IMR-90 (cell line): Measurements from ENCODE around the gene SUSD1.

ENCODE experiments used
- CTCF ChIP-seq: conservative IDR thresholded peaks from 2 replicates; pipeline ENCODE4 v1.5.1; 2012; ENCODE audit warnings: mild to moderate bottlenecking, low read depth, low read length, improper control_type of control experiment
- MAZ ChIP-seq: IDR thresholded peaks from 2 replicates; pipeline ENCODE4 v1.6.1; 2012; ENCODE audit warnings: low read depth, mild to moderate bottlenecking, low read length, improper control_type of control experiment, moderate library complexity, borderline replicate concordance
- MXI1 ChIP-seq: IDR thresholded peaks from 2 replicates; pipeline ENCODE4 v1.6.1; 2012; ENCODE audit warnings: low read depth, mild to moderate bottlenecking, low read length, moderate library complexity, borderline replicate concordance
- POLR2A ChIP-seq: IDR thresholded peaks from 2 replicates; pipeline ENCODE4 v1.6.1; 2012; ENCODE audit warnings: mild to moderate bottlenecking, low read depth, low read length
- USF2 ChIP-seq: fragments of 150-350 bp; IDR thresholded peaks from 2 replicates; pipeline ENCODE4 v1.6.1; 2017; ENCODE audit warnings: mild to moderate bottlenecking, antibody characterized with exemption, low read length, low read depth

GRCh38 chr9:112002847-112003457 lies 172.1 kb downstream of the SUSD1 start:
- TF ChIP-seq POLR2A = no peak
- no peak for TF ChIP-seq MAZ
- no peak for TF ChIP-seq CTCF
- TF ChIP-seq USF2 = peak; percentile 85
- TF ChIP-seq MXI1 = no peak
